Caco-2 (cell line): ENCODE results near the gene HBZ. TPM values are rescaled to one million over a fixed set of nuclear protein-coding genes. Genes with fewer than 3 reads are reported as not detected.
"Not testable (repeated sequence)": the region's sequence is repeated elsewhere in the genome, so short reads cannot be mapped to it uniquely, and the experiment has no call there.

Source experiments
- BruUV-seq: library from RNA; stranded (reverse); fragments of 400-500 nt; replicated peaks from 2 replicates; lab custom pipeline; 2021; lab: Mats Ljungman, UMichigan
- CTCF ChIA-PET: fragments of 300-600 bp; sonication (Branson Sonifier 250); formaldehyde crosslinking; loops from one replicate; lab custom pipeline; 2022; ENCODE audit warnings: antibody characterized with exemption; lab: Charles Lee
- POLR2A ChIA-PET: fragments of 300-600 bp; sonication (Branson Sonifier 250); formaldehyde crosslinking; loops from one replicate; lab custom pipeline; 2022; ENCODE audit warnings: antibody characterized with exemption; lab: Charles Lee
- DNase-seq, 2 experiments: peaks; one replicate each; pipeline versions ENCODE4 v3.0.0 to v3.0.0-alpha.2; 2020 to 2022
- H3K27me3 ChIP-seq: replicated peaks from 2 replicates; pipeline ENCODE4 v1.6.0; 2011; ENCODE audit warnings: low read length; ENCODE audit not compliant: control insufficient read depth, insufficient read depth
- H3K36me3 ChIP-seq: 2 replicates; pipeline ENCODE4 v1.5.1; 2011; ENCODE audit warnings: low read length; ENCODE audit not compliant: control insufficient read depth, insufficient read depth
- H3K4me1 ChIP-seq: fragments of 250-450 bp; sonication (Bioruptor Pico); 2 replicates; pipeline ENCODE4 v1.5.1; 2020; ENCODE audit warnings: mild to moderate bottlenecking
- H3K4me3 ChIP-seq: 2 replicates; pipeline ENCODE4 v1.5.1; 2011; ENCODE audit warnings: low read depth, mild to moderate bottlenecking, control low read depth, low read length
- H3K9me3 ChIP-seq: fragments of 250-450 bp; sonication (Bioruptor Pico); 2 replicates; pipeline ENCODE4 v1.5.1; 2020; ENCODE audit warnings: mild to moderate bottlenecking, moderate library complexity
- H3K27ac Mint-ChIP-seq: one replicate; pipeline ENCODE4 v1.8.0; 2022; ENCODE audit warnings: mixed read lengths; ENCODE audit not compliant: unreplicated experiment
- H3K27me3 Mint-ChIP-seq: one replicate; pipeline ENCODE4 v1.8.0; 2022; ENCODE audit warnings: mixed read lengths; ENCODE audit not compliant: insufficient read depth, unreplicated experiment
- H3K36me3 Mint-ChIP-seq: one replicate; pipeline ENCODE4 v1.8.0; 2022; ENCODE audit warnings: mild to moderate bottlenecking, mixed read lengths; ENCODE audit not compliant: insufficient read depth, unreplicated experiment
- H3K4me1 Mint-ChIP-seq: one replicate; pipeline ENCODE4 v1.8.0; 2022; ENCODE audit warnings: low read depth, mixed read lengths; ENCODE audit not compliant: unreplicated experiment
- H3K4me3 Mint-ChIP-seq: one replicate; pipeline ENCODE4 v1.8.0; 2022; ENCODE audit warnings: mild to moderate bottlenecking, moderate library complexity, mixed read lengths; ENCODE audit not compliant: unreplicated experiment
- H3K9me3 Mint-ChIP-seq: one replicate; pipeline ENCODE4 v1.8.0; 2022; ENCODE audit warnings: mixed read lengths; ENCODE audit not compliant: unreplicated experiment
- CTCF ChIP-seq, 2 experiments: fragments of 200-600 bp in 1 of 2; IDR thresholded peaks; 1 replicate in 1 of 2; 2 replicates in 1 of 2; pipeline versions ENCODE4 v1.5.1 to v1.8.0; 2011 to 2022; ENCODE audit warnings: antibody characterized with exemption in 1 of 2, control low read depth in 1 of 2, inconsistent platforms in 1 of 2, low read depth in 1 of 2, low read length in 1 of 2, mild to moderate bottlenecking in 1 of 2, moderate library complexity in 1 of 2; ENCODE audit not compliant: insufficient read depth in 1 of 2, severe bottlenecking in 1 of 2, unreplicated experiment in 1 of 2
- intact Hi-C: fragments of 100-400 bp; cut with micrococcal nuclease; formaldehyde crosslinking; loops from one replicate; pipeline ENCODE4 v1.10.0; 2022; ENCODE audit not compliant: unreplicated experiment
- total RNA-seq: library from RNA; stranded (reverse); gene quantifications from 2 replicates; pipeline ENCODE4 v1.2.3, GENCODE V29; 2022

The HBZ gene
- total RNA-seq, 1 experiment from 2014 or later: not detected

GRCh38 chr16:200388-200787 lies 47.9 kb downstream of the HBZ start:
- H3K36me3 ChIP-seq: no peaks in the 10 kb centered on the region; the same call in 1 of the 2 replicates
- Mint-ChIP-seq H3K9me3 (no peaks in the 10 kb centered on the region), H3K27ac (no peak overlapping the region), H3K27me3 (no peaks in the 10 kb centered on the region), H3K4me3 (no peak overlapping the region), H3K4me1 (no peaks in the 10 kb centered on the region), H3K36me3 (peaks cover 88% of the 10 kb centered on the region)
- DNase-seq: no peak
- POLR2A ChIA-PET: no interaction called here
- BruUV-seq: no TSS peak
- CTCF ChIA-PET: interaction anchor here (0.7 kb wide), 1 partner anchor 166 kb away, joined by 3 read pairs; no protein-coding TSS in a partner anchor
- TF ChIP-seq CTCF (IDR thresholded peaks at IDR 0.05; ENCODE audit: insufficient read depth in 1 of 2, low read depth in 1 of 2, low read length in 1 of 2, severe bottlenecking in 1 of 2, unreplicated experiment in 1 of 2): no peak
- no peaks in the 10 kb centered on the region for H3K9me3 ChIP-seq
- no peaks in the 10 kb centered on the region for H3K27me3 ChIP-seq
- H3K4me3 ChIP-seq: no peak overlapping the region
- H3K4me1 ChIP-seq: no peaks in the 10 kb centered on the region
- intact Hi-C loops: no loop called here

- Histone ChIP-seq H3K36me3 (no peaks in the 10 kb centered on the region; the same call in 1 of the 2 replicates), H3K4me1 (no peaks in the 10 kb centered on the region), H3K4me3 (no peak overlapping the region), H3K27me3 (no peaks in the 10 kb centered on the region), H3K9me3 (no peaks in the 10 kb centered on the region)
- BruUV-seq: no TSS peak
- Mint-ChIP-seq H3K27ac (no peak overlapping the region), H3K27me3 (no peaks in the 10 kb centered on the region), H3K36me3 (peaks cover 88% of the 10 kb centered on the region), H3K9me3 (no peaks in the 10 kb centered on the region), H3K4me1 (no peaks in the 10 kb centered on the region), H3K4me3 (no peak overlapping the region)
- ChIA-PET POLR2A (no interaction called here), CTCF (no interaction called here)
- intact Hi-C loops: no loop called here
- DNase-seq: no peak
- no peak for TF ChIP-seq CTCF (IDR thresholded peaks at IDR 0.05; ENCODE audit: insufficient read depth in 1 of 2, low read depth in 1 of 2, low read length in 1 of 2, severe bottlenecking in 1 of 2, unreplicated experiment in 1 of 2)
These were observed 50.8 kb downstream of the HBZ start for GRCh38 chr16:203246-203645.

- H3K36me3 Mint-ChIP-seq: peaks cover 87% of the 10 kb centered on the region
These were observed 51.6 kb downstream of the HBZ start for GRCh38 chr16:204046-204445.

More at GRCh38 chr16:204046-204445, 51.6 kb downstream of the HBZ start:
- H3K27me3 Mint-ChIP-seq, POLR2A ChIA-PET, H3K27ac Mint-ChIP-seq, H3K4me3 ChIP-seq, BruUV-seq, H3K9me3 Mint-ChIP-seq, CTCF ChIA-PET, H3K36me3 ChIP-seq, H3K27me3 ChIP-seq, intact Hi-C loops, H3K9me3 ChIP-seq, H3K4me3 Mint-ChIP-seq, DNase-seq, H3K4me1 ChIP-seq, H3K4me1 Mint-ChIP-seq: not testable (repeated sequence)

Other genes with a start within 250 kb of the HBZ start
- gene POLR3K, start 99.0 kb upstream of the HBZ start, total RNA-seq: 29.3 and 32.4 TPM in 2 replicates
- gene SNRNP25, start 98.8 kb upstream of the HBZ start, total RNA-seq: 57.1 and 60.7 TPM in 2 replicates
- 62.3 and 65.8 TPM in 2 replicates for gene RHBDF1, start 80.0 kb upstream of the HBZ start, total RNA-seq
- gene MPG, start 74.4 kb upstream of the HBZ start, total RNA-seq: 39.1 and 41.1 TPM in 2 replicates
- 47.2 and 54.0 TPM in 2 replicates for gene NPRL3, start 14.0 kb upstream of the HBZ start, total RNA-seq
- not detected in 2 replicates for gene HBM, start 13.3 kb downstream of the HBZ start, total RNA-seq
- 2.1 TPM in 1 of 2 replicates, not detected in the other for gene HBA2, start 20.2 kb downstream of the HBZ start, total RNA-seq
- 3.6 and 8.6 TPM in 2 replicates for gene HBA1, start 24.0 kb downstream of the HBZ start, total RNA-seq
- gene HBQ1, start 27.8 kb downstream of the HBZ start, total RNA-seq: 7.0 and 9.2 TPM in 2 replicates
- gene LUC7L, start 76.8 kb downstream of the HBZ start, total RNA-seq: 80.7 and 86.1 TPM in 2 replicates
- gene FAM234A, start 82.2 kb downstream of the HBZ start, total RNA-seq: 71.7 and 77.7 TPM in 2 replicates
- gene RGS11, start 123.3 kb downstream of the HBZ start, total RNA-seq: 5.3 and 8.9 TPM in 2 replicates
- 1.9 and 2.1 TPM in 2 replicates for gene ARHGDIG, start 127.9 kb downstream of the HBZ start, total RNA-seq
- gene PDIA2, start 130.5 kb downstream of the HBZ start, total RNA-seq: 0.28 and 0.41 TPM in 2 replicates
- gene AXIN1, start 200.1 kb downstream of the HBZ start, total RNA-seq: 29.7 and 34.5 TPM in 2 replicates
- gene MRPL28, start 217.9 kb downstream of the HBZ start, total RNA-seq: 82.4 and 91.2 TPM in 2 replicates
- gene PGAP6, start 229.3 kb downstream of the HBZ start, total RNA-seq: 85.5 and 87.1 TPM in 2 replicates
- gene NME4, start 244.6 kb downstream of the HBZ start, total RNA-seq: 140 and 150 TPM in 2 replicates
- 50.2 and 52.6 TPM in 2 replicates for gene DECR2, start 249.2 kb downstream of the HBZ start, total RNA-seq